ENCODE data around the gene PRSS53.
"Not testable (repeated sequence)": the region's sequence is repeated elsewhere in the genome, so short reads cannot be mapped to it uniquely, and the experiment has no call there.

The PRSS53 gene

DNA sequence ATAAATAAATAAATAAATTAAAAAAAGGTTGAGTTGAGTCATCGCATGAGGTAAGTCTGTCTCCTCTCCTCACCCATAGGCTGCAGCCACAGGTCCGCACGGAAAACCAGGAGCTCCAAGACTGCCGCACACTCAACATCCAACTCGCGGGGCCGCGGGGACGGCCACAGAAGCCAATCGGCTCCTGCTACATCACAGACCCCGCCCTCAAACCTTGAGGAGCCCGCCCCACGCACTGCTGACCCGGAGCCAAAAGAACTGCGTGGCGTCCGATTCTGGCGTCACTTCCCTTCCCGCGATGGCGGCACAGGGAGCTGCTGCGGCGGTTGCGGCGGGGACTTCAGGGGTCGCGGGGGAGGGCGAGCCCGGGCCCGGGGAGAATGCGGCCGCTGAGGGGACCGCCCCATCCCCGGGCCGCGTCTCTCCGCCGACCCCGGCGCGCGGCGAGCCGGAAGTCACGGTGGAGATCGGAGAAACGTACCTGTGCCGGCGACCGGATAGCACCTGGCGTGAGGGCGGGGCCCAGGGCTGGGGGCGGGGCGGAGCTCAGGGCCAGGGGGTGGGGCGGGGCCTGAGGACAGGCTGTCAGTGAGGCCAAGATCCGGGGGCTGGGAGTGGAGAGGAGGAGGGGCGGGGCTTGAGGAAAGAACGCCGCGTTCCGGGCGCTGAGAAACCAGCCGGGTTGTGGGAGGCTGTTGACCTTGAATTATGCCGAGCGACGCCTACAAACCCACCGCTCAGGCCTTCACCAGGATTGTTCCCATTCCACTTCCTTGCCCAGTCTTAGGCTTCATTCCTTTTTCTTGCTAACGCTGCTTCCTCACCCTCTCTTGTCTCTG is 28.9 kb upstream of the PRSS53 start, which contains the start of gene KAT8:
KAT8 (plus strand) TSS at position 281 of the 839 bp plus-strand sequence; CDS start at position 299, 18 bp downstream.
- peak; percentile 94 for DNase-seq

DNA sequence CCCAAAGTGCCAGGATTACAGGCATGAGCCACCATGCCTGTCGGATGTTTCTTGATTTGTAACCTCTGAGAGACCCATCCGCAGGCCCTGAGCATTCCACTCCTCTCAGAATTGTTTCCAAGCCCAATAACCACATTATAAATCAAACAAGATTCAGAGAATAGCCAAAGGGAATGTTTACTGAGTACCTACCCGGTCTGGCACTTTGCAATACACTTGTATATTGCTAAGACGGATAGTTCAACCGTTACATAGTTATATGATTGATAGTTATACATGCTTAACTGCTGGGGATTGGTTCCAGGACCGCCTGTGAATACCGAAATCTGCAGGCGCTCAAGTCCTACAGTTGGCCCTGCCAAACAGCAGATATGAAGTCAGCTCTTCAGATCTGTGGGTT is 25.7 kb upstream of the PRSS53 start:
- DNase-seq = no peak

DNA sequence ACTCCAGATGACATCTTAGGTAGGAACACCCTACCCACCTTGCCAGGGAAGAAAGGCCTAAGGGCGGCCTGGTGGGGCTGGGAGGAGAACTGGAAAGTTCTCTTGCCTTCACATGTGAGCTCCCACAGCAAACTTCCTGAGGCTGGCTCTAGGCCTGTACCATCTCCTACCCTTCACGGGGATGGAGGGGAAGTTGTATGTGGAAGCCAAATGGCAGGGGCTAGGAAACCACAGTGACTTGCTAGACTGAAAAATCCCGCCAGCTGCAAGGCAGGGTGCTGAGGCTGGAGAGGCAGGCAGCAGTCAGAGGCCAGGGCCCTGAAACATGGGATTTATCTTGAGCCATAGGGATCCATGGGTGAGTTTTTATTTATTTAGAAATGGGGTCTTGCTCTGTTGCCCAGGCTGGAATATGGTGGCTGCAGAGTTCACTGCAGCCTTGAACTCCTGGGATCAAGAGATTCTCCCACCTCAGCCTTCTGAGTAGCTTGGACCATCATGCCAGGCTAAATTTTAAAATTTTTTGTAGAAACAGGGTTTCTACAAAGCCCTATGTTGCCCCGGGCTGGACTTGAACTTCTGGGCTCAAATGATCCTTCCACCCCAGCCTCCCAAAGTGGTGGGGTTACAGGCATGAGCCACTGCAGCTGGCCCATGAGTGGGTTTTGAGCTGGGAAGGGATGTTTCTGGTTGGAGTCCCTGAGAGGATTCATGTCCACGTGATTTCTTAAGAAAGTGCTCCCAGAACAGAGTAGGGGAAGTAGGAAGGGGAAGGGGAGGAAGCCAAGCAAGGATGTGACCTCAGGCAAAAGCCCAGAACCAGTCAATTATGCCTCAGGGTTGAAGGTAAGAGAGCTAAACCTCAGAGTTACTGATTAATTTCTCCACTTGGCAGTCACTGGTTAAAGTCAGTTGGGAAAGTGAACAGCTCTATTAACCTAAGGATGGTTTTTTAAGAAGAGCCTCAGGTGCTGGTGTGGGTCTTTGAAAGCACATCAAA is 24.7 kb upstream of the PRSS53 start:
- DNase-seq = no peak

DNA sequence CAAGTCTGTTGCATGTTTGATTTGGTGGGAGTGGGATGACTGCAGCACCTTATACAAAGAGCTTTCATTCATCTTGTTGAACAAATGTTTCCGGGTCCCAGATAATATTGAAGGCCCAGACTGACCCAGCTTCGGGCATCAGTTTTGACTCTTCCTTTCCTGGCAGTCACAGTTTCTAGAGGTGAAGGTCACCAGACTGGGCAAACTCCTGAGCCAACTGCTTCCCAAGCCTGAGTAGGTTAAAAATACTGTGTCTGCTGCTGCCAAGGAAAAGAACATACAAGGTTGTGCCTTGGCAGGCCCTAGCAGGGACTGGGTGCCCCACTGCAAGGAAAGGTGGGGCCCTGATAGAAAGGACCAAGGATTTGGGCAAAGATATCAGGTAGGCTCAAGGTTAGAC is 24.0 kb upstream of the PRSS53 start:
- no peak for DNase-seq

DNA sequence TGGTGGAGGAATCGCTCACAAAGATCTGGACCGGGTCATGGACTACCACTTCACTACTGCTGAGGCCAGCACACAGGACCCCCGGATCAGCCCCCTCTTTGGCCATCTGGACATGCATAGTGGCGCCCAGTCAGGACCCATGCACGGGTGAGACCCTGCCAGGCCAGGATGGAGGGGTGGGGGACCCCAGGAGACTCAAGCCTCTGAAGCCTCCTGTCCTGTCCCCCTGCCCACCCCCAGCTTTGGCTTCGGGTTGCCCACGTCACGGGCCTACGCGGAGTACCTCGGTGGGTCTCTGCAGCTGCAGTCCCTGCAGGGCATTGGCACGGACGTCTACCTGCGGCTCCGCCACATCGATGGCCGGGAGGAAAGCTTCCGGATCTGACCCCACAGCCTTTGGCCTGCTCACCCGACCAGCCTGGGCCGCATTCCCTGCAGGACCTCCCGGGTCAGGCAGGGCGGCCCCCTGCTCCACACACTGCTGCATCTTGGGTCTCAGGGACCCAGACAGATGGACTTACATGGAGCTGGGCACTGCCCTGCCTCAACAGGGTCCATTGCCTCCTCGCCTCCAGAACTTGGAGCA is 23.2 kb upstream of the PRSS53 start:
- DNase-seq = no peak

DNA sequence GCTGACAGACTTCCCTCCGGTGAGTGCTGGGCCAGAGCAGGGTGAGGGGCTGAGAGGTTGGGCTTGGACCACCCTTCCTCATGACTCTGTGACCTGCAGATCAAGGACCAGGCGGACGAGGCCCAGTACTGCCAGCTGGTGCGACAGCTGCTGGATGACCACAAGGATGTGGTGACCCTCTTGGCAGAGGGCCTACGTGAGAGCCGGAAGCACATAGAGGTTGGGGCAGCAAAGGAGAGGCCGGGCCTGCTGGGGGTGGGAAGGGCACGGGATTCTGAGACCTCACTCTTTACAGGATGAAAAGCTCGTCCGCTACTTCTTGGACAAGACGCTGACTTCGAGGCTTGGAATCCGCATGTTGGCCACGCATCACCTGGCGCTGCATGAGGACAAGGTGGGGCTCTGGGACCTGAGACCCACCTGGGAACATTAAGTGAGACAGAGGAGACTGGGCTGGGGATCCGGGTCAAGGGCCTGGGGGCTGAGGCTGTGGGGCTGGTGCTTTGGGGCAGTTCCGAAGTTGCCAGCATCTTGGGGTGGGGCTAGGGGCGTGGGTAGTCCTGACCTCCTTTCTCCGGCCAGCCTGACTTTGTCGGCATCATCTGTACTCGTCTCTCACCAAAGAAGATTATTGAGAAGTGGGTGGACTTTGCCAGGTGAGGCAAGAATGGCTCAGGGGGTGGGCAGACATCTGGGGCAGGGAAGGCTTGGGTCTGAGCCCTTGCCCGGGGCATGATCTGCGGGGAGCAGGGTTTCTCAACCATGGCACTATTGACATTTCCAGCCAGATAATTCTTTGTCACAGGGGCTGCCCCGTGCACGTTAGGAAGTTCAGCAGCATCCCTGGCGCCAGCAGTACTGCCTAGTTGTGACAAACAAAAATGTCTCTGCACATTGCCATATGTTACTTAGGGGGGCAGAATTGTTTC is 21.6 kb upstream of the PRSS53 start:
- no peak for DNase-seq

DNA sequence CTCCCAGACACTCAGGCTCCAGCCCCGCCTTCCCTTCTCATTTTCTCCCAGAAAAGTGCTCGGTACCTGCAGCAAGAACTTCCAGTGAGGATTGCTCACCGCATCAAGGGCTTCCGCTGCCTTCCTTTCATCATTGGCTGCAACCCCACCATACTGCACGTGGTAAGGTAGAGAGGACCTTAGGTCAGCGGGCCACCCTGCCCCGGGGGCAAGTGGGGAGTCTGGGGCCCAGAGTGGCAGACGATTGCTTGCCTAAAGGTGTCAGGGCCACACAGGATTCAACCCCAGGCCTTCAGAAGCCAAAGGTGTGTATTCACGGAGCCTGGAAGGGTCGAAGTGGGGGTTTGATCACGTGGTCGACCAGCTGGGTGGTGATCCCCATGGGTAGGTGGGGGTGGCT is 20.9 kb upstream of the PRSS53 start:
- no peak for DNase-seq

DNA sequence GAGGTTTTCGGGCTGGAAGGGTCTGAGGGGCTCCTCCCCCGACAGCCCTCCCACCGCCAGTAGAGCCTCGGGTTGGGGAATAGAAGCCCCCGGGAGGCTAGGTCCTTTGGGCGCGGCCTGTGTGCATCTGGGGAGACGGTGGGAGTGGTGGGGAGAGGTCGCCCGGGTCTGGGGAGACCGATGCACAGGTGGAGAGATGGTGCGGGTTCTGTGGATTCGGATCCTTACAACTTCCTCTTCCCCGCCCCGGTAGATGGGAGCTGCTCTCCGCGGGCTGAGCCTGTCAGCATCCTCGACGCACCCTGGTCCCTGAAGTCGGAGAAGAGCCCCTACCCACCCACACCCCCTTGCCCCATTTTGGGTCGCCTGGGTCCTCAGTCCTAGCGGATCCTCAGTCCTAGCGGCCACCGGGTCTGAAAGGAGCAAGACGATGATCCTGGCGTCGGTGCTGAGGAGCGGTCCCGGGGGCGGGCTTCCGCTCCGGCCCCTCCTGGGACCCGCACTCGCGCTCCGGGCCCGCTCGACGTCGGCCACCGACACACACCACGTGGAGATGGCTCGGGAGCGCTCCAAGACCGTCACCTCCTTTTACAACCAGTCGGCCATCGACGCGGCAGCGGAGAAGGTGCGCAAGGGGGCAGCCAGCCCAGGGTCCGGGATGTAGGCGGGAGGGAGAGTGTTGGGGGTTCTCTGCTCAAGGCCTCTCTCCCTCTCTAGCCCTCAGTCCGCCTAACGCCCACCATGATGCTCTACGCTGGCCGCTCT is 20.2 kb upstream of the PRSS53 start:
- no peak for DNase-seq

DNA sequence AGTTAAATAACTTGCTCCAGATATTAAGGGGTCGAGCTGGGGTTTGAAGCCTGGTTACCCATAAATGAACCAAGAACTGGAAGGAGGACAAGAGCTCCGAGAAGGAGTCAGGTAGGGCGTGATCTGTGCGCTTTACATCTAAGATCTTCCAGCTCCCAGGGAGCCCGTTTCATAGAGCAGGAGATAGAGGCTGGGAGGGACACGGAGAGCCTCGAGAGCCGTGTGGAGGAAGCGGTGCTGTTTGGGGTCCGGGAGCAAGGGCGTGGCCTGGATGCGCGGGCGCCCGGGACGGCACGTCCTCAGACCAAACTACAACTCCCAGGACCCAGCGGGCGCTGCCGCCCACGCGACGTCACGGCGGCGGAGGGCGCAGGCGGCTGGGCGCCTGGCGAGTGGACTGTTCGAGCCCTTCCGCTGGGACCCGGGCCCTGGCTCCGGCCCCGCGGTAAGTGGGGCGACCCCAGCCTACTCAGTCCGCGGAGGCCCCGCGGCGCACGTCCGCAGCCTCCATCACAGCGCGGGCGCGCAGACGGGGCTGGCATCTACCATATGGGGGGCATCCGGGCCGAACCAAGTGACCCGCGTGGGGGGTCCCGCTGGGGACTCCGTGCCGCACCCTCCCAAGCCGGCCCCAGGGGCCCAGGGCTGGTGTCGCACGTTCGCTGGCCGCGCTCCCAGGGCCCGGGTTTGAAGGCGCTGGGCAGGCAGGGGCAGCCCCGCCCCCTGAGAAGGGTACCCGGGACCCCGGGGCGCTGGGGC is 19.5 kb upstream of the PRSS53 start, which contains the start of gene BCKDK:
BCKDK (plus strand) TSS at position 352 of the 759 bp plus-strand sequence. CDS start 838 bp downstream, outside the sequence.
- DNase-seq = peak; percentile 51

DNA sequence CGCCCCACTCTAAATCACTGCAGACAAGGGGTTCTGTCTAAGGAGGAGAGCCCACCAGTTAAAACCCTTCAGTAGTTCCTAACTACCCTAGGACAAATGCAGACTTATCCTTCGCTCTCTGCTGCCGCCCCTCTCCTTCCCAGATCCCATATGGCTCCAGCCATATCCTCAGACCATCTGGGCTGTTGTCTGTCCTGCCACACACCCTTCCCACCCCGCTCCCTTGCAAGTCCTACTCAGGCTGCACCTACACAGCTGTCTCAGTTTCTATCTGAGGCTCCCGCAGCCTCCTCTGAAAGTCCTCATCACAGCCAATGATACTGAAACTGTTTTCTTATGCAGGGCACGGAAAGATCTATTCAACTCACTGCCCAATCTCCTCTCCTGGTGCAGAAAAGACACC is 18.7 kb upstream of the PRSS53 start:
- DNase-seq = no peak

DNA sequence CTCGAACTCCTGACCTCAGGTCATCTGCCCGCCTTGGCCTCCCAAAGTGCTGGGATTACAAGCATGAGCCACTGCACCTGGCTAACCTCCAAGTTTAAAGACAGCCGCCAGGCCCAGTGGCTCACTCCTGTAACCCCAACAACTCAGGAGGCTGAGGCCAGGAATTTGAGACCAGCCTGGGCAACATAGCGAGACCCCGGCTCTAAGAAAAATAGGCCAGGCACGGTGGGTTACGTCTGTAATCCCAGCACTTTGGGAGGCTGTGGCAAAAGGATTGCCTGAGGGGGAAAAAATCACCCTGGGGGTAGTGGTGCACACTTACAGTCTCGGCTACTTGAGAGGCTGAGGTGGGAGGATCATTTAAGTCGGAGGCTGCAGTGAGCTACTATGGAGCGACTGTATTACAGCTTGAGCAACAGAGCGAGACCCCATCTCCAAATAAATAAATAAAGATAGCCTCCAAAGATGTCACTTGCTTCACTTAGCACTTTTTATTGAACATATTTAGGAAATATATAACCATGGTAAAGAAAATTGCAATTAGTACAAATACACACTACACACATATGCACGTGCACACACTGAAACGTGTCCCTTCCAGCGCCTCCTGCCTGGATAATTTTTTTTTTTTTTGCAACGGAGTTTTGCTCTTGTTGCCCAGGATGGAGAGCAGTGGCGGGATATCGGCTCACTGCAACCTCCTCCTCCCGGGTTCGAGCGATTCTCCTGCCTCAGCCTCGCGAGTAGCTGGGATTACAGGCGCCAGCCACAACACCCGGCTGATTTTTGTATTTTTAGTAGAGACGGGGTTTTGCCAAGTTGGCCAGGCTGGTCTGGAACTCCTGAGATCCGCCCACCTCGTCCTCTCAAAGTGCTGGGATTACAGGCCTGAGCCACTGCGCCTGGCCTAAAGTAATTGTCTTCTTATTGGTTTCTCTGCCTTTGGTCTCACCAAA is 18.0 kb upstream of the PRSS53 start:
- no peak for DNase-seq

DNA sequence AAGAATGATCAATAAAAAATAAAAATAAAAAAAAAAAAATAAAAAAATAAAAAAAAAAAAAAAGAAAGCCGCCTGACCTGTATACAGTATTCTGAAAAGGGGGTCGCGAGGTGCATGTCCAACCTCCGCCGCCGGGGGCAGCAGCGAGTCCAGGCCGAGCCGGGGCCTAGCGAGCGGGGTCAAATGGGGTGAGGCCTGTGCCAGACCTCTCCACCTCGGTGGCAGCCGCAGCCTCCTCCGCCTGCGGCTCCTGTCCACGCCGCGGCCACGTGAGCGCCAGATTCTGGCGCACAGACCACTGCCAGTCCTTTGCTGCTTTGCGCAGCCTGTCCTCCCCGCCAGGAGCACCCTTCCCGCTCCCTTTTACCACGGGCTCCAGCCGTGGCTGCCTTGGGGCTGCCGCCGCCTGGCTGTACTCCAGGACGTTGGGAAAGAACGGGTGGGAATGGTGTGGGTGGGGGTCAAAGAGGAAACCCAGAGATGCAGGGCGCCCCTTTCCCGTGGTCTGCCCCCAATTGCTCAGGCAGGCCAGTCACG is 17.0 kb upstream of the PRSS53 start:
- no peak for DNase-seq

DNA sequence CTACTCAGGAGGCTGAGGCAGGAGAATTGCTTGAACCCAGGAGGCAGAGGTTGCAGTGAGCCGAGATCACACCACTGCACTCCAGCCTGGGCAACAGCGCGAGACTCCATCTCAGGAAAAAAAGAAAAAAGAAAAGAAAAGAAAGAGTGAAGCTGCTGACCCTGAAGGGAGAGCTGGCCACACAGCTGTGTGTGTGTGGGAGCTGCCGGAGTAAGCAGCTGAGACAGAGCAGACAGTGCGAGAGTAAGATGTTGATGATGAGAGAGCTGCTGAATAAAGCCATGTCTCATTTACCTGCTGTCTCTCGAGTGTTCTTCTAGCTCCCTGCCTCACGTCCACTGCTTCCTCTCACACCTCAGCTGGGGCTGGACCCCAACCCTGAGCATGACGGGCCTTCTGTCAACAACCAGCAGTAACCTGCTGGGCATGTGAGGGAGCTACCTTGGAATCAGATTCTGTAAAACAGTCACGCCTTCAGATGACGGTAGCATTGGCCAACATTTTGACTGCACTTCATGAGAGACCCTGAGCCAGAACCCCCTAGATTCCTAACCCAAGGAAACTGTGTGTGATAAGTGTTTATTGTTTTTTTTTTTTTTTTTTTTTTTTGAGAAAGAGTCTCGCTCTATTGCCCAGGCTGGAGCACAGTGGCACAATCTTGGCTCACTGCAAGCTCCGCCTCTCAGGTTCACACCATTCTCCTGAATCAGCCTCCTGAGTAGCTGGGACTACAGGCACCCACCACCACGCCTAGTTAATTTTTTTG is 12.3 kb upstream of the PRSS53 start:
- DNase-seq = not testable (repeated sequence)

DNA sequence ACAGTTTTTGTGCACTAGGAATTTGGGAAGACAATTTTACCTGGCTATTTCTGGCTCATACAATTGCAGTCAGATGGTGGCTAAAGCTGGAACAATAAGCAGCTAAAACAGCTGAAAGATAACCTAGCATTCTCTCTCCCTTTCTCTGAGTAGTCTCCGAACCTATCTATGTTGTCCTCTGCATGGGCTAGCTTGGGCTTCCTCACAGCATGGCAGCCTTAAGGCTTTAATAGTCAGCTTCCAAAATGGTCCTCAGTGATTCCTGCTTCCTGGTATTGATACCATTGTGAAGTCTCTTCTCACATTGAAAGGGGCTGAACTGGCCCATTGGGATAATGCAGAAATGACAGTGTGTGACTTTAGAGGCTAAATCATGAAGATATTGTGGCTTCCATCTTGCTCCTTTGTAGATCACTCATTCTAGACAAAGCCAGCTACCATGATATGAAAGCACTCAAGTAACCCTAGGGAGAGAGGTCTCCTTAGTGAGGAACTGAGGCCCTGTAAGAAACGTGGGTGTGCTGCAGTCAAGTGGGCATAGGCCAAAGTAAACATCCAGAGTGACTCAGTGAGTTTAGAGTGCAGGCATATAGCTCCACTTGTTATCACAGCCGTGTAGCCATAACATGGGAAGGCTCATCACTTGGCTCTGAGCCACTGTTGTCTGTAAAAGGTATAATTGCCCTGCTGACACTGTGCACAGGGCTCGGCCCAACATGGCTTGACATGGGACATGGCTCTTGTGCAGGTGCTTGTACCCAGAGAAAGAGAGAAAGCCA is 11.3 kb upstream of the PRSS53 start:
- DNase-seq = no peak

DNA sequence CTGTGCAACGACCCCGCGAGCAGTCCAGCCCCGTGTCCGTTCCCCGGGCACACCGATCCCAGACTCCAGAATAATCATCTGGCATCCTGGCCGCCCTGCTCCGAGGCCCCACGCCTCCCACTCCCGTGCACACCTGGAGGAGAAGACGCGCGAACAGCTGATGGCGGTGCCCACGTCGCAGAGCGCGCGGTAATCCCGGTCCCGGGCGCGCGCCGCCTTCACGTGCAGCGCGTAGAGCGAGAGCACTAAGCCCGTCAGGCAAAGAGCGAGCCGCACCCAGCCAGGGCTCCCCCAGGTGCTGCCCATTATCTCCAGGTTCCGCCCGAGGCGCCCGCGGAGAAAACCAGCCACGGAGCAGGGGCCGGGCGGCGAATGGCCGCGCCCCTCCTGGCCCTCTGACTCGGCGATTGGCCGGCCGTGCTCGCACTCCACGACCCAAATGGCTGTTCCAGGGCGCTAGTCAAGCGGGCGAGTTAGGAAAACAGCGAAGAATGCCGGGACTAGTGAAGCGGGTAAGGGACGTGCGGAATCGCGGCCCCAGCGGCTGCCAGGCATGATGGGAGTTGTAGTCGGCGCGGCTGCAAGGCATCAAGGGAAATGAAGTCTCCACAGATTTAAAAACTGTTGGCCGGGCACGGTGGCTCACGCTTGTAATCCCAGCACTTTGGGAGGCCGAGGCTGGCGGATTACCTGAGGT is 5.8 kb upstream of the PRSS53 start, which contains the start of gene VKORC1:
VKORC1 (minus strand) TSS at position 374 of the 697 bp plus-strand sequence; CDS start at position 306, 68 bp downstream.
- peak; percentile 93 for DNase-seq

DNA sequence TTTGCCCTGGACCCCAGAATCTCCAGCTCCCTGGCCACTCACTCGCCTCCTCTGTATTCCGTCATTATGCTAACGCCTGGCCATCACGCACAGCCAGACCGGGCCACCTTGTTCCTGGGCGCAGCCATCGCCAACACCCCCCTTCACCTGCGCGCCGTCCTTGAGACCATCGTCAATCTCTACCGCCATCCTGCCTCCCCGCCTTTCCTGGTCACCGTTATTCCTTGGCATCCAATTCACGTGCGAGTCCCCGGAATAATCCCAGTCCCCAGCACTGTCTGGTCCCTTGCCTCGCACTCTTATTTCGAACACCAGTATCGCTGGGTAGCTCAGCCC is 5.3 kb upstream of the PRSS53 start:
- peak; percentile 30 for DNase-seq
